OCI-LY7 (cell line): ENCODE results near the gene AP1G2. TPM values are rescaled to one million over a fixed set of nuclear protein-coding genes. Genes with fewer than 3 reads are reported as not detected.

Source experiments
- BruUV-seq: library from RNA; stranded (reverse); fragments of 400-500 nt; replicated peaks from 2 replicates; lab custom pipeline; 2021; lab: Mats Ljungman, UMichigan
- CTCF ChIA-PET: fragments of 300-600 bp; sonication (Branson Sonifier 250); formaldehyde crosslinking; loops from one replicate; lab custom pipeline; 2022; ENCODE audit warnings: antibody characterized with exemption; ENCODE audit not compliant: unreplicated experiment; lab: Charles Lee
- POLR2A ChIA-PET: fragments of 300-600 bp; sonication (Branson Sonifier 250); formaldehyde crosslinking; loops from one replicate; lab custom pipeline; 2022; ENCODE audit warnings: antibody characterized with exemption; lab: Charles Lee
- DNase-seq: peaks from one replicate; pipeline ENCODE4 v3.0.0-alpha.2; 2015; ENCODE audit warnings: low spot score
- H2AFZ ChIP-seq: fragments of 200-600 bp; sonication (generic), shearing (Covaris generic); 2 replicates; pipeline ENCODE4 v1.6.1; 2014; ENCODE audit warnings: mild to moderate bottlenecking, antibody characterized with exemption, low read length, moderate library complexity
- H3K27ac ChIP-seq: fragments of 200-600 bp; sonication (generic); 2 replicates; pipeline ENCODE4 v1.5.1; 2014; ENCODE audit warnings: mixed run types, low read depth, mild to moderate bottlenecking, moderate library complexity, low read length, inconsistent platforms; ENCODE audit not compliant: poor library complexity, severe bottlenecking
- H3K36me3 ChIP-seq: fragments of 200-600 bp; sonication (generic); 2 replicates; pipeline ENCODE4 v1.6.1; 2014; ENCODE audit warnings: mild to moderate bottlenecking, antibody characterized with exemption, low read length, moderate library complexity, mixed read lengths; ENCODE audit not compliant: insufficient read depth
- H3K4me1 ChIP-seq: fragments of 200-600 bp; sonication (generic); 2 replicates; pipeline ENCODE4 v1.5.1; 2014; ENCODE audit warnings: mild to moderate bottlenecking, low read length; ENCODE audit not compliant: insufficient read depth, poor library complexity, severe bottlenecking
- H3K4me2 ChIP-seq: fragments of 200-600 bp; sonication (generic); 2 replicates; pipeline ENCODE4 v1.6.1; 2014; ENCODE audit warnings: mild to moderate bottlenecking, low read length
- H3K4me3 ChIP-seq: fragments of 200-600 bp; sonication (generic); 2 replicates; pipeline ENCODE4 v1.5.1; 2014; ENCODE audit warnings: mild to moderate bottlenecking, low read depth, low read length; ENCODE audit not compliant: poor library complexity, severe bottlenecking
- H3K79me2 ChIP-seq: fragments of 200-600 bp; sonication (generic); 2 replicates; pipeline ENCODE4 v1.6.1; 2016; ENCODE audit warnings: low read depth, mild to moderate bottlenecking, low read length, moderate library complexity, mixed read lengths; ENCODE audit not compliant: insufficient read depth
- H3K9me2 ChIP-seq: fragments of 200-600 bp; sonication (generic); 2 replicates; pipeline ENCODE4 v1.6.1; 2016; ENCODE audit warnings: mild to moderate bottlenecking, low read length, mixed read lengths; ENCODE audit not compliant: insufficient read depth
- H3K9me3 ChIP-seq: fragments of 200-600 bp; sonication (generic); 2 replicates; pipeline ENCODE4 v1.6.1; 2014; ENCODE audit warnings: mild to moderate bottlenecking, mixed run types, low read length, mixed read lengths
- H4K20me1 ChIP-seq: fragments of 200-600 bp; sonication (generic); 2 replicates; pipeline ENCODE4 v1.6.1; 2014; ENCODE audit warnings: mild to moderate bottlenecking, antibody characterized with exemption, low read length, moderate library complexity, mixed read lengths; ENCODE audit not compliant: insufficient read depth
- CTCF ChIP-seq: fragments of 200-600 bp; sonication (generic); conservative IDR thresholded peaks from 2 replicates; pipeline ENCODE4 v1.5.1; 2014; ENCODE audit warnings: mild to moderate bottlenecking, antibody characterized with exemption, low read length, moderate library complexity, mixed read lengths
- EZH2phosphoT487 ChIP-seq: fragments of 200-600 bp; sonication (generic); IDR thresholded peaks from 2 replicates; pipeline ENCODE4 v1.6.1; 2018; ENCODE audit warnings: low read depth, borderline replicate concordance, mild to moderate bottlenecking, mixed run types, antibody characterized with exemption, low read length, moderate library complexity, mixed read lengths
- intact Hi-C: fragments of 100-400 bp; cut with micrococcal nuclease; formaldehyde crosslinking; loops from one replicate; pipeline ENCODE4 v1.10.0; 2022; ENCODE audit not compliant: unreplicated experiment
- total RNA-seq, 2 experiments: library from RNA; depleted of rRNA in 1 of 2; stranded (reverse); fragments of >200 nt in 1 of 2; shearing (Covaris generic) in 1 of 2; gene quantifications; 2 replicates each; pipeline ENCODE4 v1.2.3, GENCODE V29; 2014 to 2022

AP1G2 gene
- total RNA-seq, 2 experiments from 2014 or later: 129 to 209 TPM

DNA sequence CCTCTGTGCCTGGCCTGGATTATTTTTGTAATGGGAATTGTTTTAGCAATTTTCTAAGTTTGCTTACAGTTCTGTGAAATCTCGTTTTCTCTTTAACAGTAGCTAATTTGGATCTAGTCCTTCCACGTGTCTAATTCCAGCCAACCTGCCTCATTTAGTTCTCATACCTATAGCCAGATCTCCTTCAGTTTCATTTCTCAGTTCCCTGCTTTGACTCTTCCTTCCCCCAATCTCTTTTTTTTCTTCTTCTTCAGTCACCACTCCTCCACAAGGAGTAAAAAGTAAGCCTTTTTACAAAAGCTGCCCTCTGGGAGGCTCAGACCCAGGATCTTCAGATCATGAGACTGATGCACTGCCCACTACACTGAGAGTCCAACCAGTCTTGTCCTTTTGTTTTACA is 10.1 kb downstream of the AP1G2 start:
- Histone ChIP-seq H3K4me2 (peak overlapping the region; percentile 91), H2AFZ (no peak overlapping the region), H3K36me3 (peaks cover 44% of the 10 kb centered on the region), H3K4me3 (peak overlapping the region; percentile 72), H3K27ac (peak overlapping the region; percentile 58), H3K9me3 (no peaks in the 10 kb centered on the region), H3K9me2 (no peaks in the 10 kb centered on the region), H3K4me1 (peaks cover 21% of the 10 kb centered on the region), H4K20me1 (no peaks in the 10 kb centered on the region), H3K79me2 (peaks cover 17% of the 10 kb centered on the region)
- CTCF ChIA-PET: interaction anchor here (0.6 to 0.9 kb wide), 2 partner anchors 83 to 1972 kb away, joined by 3 to 4 read pairs; no protein-coding TSS in a partner anchor
- TF ChIP-seq EZH2phosphoT487 (no peak), CTCF (no peak)
- BruUV-seq: no TSS peak
- peak; percentile 25 for DNase-seq
- intact Hi-C loops: loop anchor here (2.0 to 10.0 kb wide), 2 partner anchors 237 to 887 kb away; partner anchors contain the start of genes PABPN1 and SDR39U1
- POLR2A ChIA-PET: interaction anchor here (0.6 to 2.1 kb wide), 7 partner anchors 10 to 83 kb away, joined by 3 to 9 read pairs (median 4); partner anchors contain the start of gene AP1G2

DNA sequence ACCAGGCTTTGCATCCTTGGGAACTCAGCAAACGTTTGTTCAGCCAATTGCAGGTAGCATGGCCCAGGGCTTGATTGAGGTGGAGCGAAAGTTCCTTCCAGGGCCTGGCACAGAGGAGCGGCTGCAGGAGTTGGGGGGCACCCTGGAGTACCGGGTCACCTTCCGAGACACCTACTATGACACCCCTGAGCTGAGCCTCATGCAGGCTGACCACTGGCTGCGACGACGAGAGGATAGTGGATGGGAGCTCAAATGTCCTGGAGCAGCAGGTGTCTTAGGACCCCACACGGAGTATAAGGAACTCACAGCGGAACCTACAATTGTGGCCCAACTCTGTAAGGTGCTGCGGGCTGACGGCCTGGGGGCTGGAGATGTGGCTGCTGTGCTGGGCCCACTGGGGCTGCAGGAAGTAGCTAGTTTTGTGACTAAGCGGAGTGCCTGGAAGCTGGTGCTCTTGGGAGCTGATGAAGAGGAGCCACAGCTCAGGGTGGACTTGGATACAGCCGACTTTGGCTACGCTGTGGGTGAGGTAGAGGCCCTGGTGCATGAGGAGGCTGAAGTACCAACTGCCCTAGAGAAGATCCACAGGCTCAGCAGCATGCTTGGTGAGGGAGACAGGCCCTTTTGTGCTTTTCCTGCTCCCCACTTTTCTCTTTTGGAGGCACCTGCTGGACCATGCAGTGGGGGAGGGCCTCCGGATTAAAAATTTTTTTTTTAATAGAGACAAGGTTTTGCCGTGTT is 10.7 kb downstream of the AP1G2 start:
- Histone ChIP-seq H3K79me2 (peaks cover 17% of the 10 kb centered on the region), H4K20me1 (no peaks in the 10 kb centered on the region), H3K4me3 (peak overlapping the region; percentile 72), H3K9me2 (no peaks in the 10 kb centered on the region), H3K27ac (peak overlapping the region; percentile 58), H2AFZ (peak overlapping the region; percentile 59; the same call in 1 of the 2 replicates), H3K9me3 (no peaks in the 10 kb centered on the region), H3K4me1 (peaks cover 24% of the 10 kb centered on the region), H3K36me3 (peaks cover 38% of the 10 kb centered on the region), H3K4me2 (peak overlapping the region; percentile 91)
- DNase-seq: peak; percentile 44
- TF ChIP-seq EZH2phosphoT487 (no peak), CTCF (no peak)
- intact Hi-C loops: loop anchor here (2.0 to 10.0 kb wide), 2 partner anchors 236 to 888 kb away; partner anchors contain the start of genes PABPN1 and SDR39U1
- BruUV-seq: no TSS peak
- ChIA-PET CTCF (interaction anchor here (0.9 kb wide), 1 partner anchor 82 kb away, joined by 4 read pairs; no protein-coding TSS in a partner anchor), POLR2A (interaction anchor here (0.6 to 2.1 kb wide), 6 partner anchors 10 to 82 kb away, joined by 3 to 9 read pairs (median 5); partner anchors contain the start of gene AP1G2)
